ENCODE data around the gene BEND7. TPM values are rescaled to one million over a fixed set of nuclear protein-coding genes. Genes with fewer than 3 reads are reported as not detected.

The BEND7 gene
- total and polyA plus RNA-seq, 2 of the 8 experiments (the other 6 are each of a cell fraction or from before 2014, with no cell fraction given), result 1.9 to 8.2 TPM

GRCh38 chr10:13449296-13449695 lies 79.5 kb downstream of the BEND7 start (continued):
- no peak for TF ChIP-seq CHD7 (IDR thresholded peaks at IDR 0.05; ENCODE audit: insufficient replicate concordance, low read length)
